Measurements from ENCODE around the gene DOCK7. TPM values are rescaled to one million over a fixed set of nuclear protein-coding genes. Genes with fewer than 3 reads are reported as not detected.
"Not testable (repeated sequence)": the region's sequence is repeated elsewhere in the genome, so short reads cannot be mapped to it uniquely, and the experiment has no call there.

DOCK7 gene
- 67.9 TPM for total RNA-seq

DNA sequence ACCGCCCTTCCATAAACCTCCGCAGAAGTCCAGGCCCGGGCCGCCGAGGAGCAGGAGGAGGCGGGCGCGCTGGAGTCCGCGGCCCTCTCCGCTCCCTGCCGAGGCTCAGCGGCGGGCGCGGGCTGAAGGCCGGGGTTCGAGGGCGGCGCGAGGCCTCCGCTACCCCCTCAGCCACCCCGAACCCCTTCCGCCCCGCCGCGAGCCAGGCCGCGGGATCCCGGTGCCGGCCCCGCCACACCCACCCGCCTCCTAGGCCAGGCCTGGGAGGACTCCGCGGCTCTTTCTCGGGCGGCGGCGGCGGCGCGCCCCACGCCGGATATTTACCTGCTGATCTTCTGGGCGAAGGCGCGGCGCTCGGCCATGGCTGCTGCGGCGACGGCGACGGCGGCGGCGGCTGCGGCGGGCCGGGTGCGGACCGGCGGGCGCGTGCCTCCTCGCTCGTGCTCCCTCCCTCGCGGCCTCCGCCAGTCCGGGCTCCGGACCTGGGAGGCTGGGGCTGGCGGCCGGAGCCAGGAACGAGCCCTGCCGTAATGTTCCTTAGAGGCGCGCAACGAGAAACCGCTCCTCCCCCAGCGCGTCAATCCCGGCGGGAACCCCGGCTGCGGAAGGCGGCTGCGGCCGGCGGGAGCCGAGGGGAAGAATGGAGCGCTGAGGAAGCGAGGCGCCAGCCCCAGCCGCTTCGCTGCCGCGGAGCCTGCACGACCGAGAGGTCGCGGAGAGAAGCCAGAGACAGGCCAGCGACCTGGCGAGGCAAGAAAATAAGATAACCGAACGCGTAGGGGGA is at the start of gene DOCK7:
Gene DOCK7 (minus strand): TSS at position 484 of the 784 bp plus-strand sequence. CDS start 122 bp downstream, at position 362.
- peak; percentile 88 for DNase-seq

- DNase-seq = no peak
These were observed 47.4 kb upstream of the DOCK7 start for GRCh38 chr1:62735491-62736171.

DNA sequence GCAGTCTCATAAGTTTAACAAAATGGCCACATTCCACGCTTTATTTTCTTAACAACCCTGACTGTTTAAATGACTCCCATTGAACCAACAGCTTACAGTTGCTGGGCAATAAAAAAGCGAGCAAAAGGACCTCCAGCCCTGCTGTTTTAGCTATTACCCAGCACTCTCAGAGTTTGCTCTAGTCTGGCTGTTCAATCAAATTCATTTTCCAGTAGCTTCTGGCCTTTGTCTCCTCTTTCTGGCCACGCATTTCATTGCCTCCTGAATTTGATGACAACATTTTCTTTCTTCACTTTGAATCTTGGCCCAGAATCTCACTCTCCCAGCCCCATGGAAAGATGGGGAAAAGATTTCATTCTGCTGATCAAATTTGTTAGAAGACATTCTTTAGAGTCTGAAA is 44.1 kb upstream of the DOCK7 start:
- DNase-seq = peak; percentile 45

- no peak for DNase-seq
These were observed 40.8 kb upstream of the DOCK7 start for GRCh38 chr1:62728963-62729362.

DNA sequence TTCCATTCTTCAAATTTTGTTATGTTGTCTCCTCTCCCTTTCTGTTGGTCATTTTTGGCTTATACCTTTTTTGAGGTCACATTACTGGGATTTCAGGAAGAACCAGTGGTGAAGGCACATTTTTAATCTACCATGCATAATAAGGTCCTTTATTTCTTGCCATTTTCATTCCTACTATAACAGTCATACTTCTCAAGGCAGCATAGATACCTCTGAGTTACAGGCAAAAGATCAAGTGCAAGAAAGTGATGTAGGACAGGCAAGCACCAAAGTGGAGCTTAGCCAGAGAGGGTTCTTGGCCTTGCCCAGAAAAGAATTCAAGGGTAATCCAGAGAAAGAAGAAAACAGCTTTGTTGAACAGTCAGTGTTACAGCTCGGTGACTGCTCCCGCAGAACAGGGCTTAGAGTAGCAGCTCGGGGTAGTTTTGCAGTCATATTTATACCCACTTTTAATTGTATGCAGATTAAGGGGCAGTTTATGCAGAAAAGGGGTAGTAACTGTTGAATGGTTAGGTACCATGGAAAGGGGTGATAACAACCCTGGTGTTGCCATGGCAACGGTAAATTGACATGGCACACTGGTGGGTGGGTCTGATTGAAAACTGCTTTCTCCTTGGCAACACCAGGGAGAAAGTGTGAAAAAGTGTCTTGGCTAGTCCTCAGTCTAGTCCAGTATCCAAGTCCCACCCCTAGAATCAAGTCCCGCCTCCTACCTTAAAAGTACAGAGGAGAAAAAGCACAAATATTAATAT is 39.6 kb upstream of the DOCK7 start:
- DNase-seq = no peak

- DNase-seq = no peak
These were observed 37.8 kb upstream of the DOCK7 start for GRCh38 chr1:62726011-62726442.

DNA sequence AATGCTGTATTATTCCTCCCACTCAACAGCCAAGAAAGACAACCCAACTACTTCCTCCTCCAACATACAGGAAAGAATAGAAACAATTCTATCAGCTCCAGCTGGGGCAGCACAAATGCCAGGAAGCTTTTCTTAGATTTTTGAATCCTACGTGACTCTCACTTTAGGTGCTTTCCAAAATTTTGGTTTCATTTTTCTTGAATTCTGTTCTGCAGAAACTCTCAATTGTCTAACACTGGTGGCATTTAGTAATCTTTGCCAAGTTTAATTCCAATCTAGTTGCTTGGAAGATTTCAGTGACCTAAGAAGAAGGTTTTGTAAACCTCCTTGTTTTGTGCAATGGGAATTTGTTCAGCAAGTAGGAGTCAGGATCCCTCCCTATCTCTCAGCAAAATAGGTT is 37.1 kb upstream of the DOCK7 start:
- DNase-seq = no peak

DNA sequence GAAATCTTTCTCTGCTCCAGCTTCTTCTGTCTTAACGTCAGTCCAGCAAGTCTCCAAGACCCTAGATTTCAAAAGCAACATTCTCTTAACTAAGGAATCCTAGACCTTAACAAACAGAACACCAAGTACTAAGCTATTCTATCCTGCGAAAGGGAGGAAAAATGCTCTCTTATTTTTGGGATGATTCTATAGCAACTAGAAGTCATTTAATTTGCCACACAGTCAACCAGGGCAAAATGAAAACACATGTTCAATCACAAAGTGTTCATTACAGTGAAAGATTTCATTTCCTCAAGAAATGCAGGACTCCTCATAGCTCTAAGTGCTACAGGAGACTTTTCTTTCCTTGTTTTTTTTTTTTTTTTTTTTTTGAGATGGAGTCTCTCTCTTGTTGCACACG is 36.2 kb upstream of the DOCK7 start:
- no peak for DNase-seq

GRCh38 chr1:62723883-62724282 is 35.7 kb upstream of the DOCK7 start:
- no peak for DNase-seq

GRCh38 chr1:62722796-62723195 is 34.6 kb upstream of the DOCK7 start:
- DNase-seq = no peak

DNA sequence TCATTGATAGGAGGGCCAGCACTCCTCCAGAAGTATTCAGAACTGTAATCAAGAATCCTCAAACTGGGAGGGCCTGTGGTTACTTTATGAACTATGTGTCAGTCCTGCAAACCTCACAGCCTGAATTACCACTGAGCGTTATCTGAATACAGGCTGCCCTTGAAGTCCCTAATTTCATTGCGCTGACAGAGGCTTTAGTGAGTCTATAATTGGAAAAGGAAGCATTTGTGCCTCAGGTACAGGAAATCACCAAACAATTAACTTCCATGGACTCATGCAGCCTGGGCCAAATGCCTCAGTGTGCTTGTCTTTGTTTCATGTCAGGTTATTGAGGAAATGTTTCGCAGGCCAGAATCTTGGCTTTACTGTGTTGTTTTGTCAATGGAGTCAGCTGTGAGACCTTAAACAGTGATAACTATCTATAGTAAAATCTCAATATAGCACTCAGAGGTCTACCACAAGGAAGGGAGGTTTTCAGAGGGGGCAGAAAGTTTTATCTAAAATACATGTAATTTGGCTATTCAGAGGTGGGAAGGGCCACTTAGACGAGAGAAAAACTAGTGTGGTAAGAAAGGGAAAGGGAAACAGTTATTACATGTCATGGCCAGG is 32.9 kb upstream of the DOCK7 start:
- DNase-seq = no peak

GRCh38 chr1:62718400-62718799 is 30.2 kb upstream of the DOCK7 start:
- DNase-seq = not testable (repeated sequence)

- DNase-seq = no peak
These were observed 29.3 kb upstream of the DOCK7 start for GRCh38 chr1:62717483-62717882.

GRCh38 chr1:62716397-62716796 is 28.2 kb upstream of the DOCK7 start:
- no peak for DNase-seq

DNA sequence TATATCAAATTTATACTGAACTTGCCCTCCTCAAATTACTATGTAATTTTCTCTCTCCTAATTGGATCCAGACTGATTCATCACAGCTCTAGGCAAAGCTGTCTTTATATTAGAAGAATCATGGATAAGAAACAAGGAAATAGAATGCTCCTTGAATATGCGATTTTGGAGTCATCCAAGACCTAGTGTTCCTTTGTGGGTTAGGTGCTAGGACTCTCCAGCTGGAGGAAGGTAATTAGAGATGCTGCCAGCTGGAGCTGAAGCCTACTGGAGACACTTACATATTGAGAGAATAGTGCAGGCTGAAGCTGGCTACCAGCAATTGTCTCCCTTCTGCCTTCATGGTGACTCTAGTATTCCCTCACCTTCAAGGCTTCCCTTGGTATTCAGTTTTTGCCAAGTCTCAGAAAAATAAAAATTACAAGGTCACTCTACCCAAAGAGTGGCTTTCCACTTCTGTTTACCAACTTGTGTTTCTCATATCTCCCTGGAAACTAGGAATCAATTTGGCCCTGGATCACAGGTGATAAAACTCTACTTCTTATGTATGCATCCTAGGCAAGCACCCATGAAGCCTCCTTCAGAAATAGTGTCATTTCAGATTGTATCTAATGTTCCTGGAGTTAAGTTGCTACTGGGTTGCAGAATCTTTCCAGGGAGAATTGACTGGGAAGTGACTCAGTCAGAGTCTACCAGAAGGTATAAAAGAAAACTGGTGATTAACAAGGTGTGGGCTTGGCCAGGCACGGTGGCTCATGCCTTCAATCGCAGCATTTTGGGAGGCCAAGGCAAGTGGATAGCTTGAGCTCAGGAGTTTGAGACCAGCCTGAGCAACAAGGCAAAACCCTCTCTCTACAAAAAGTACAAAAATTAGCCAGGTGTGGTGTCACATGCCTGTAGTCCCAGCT is 24.4 kb upstream of the DOCK7 start:
- no peak for DNase-seq

GRCh38 chr1:62707744-62708120 is 19.5 kb upstream of the DOCK7 start:
- DNase-seq = no peak

- no peak for DNase-seq
These were observed 19.0 kb upstream of the DOCK7 start for GRCh38 chr1:62706985-62707743.

GRCh38 chr1:62698161-62698560 is 10.0 kb upstream of the DOCK7 start:
- not testable (repeated sequence) for DNase-seq

DNA sequence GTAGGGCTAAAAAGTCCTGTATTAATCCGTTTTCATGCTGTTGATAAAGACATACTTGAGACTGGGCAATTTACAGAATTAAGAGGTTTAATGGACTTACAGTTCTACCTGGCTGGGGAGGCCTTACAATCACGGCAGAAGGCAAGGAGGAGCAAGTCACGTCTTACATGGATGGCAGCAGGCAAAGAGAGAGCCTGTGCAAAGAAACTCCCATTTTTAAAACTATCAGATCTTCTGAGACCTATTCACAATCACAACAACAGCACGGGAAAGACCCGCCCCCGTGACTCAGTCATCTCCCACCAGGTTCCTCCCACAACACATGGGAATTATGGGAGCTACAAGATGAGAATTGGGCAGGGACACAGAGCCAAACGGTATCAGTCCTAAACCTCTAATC is 6.3 kb upstream of the DOCK7 start:
- DNase-seq = not testable (repeated sequence)

GRCh38 chr1:62693123-62693522 is 4.9 kb upstream of the DOCK7 start:
- DNase-seq = no peak

All from tongue (tissue), 2 donors.